Retina (tissue), 1 donor: ENCODE measurements around the gene FBXL19.
"Not testable (repeated sequence)": the region's sequence is repeated elsewhere in the genome, so short reads cannot be mapped to it uniquely, and the experiment has no call there.

ENCODE experiments used
- DNase-seq: peaks from one replicate; pipeline ENCODE4 v3.0.0-alpha.2; 2016

FBXL19 gene

GRCh38 chr16:30923554-30924075 is at the start of gene FBXL19:
TSS of gene FBXL19 (plus strand) at chr16:30923572. CDS start at chr16:30925755, 2,183 bp downstream.
- DNase-seq: no peak

DNA sequence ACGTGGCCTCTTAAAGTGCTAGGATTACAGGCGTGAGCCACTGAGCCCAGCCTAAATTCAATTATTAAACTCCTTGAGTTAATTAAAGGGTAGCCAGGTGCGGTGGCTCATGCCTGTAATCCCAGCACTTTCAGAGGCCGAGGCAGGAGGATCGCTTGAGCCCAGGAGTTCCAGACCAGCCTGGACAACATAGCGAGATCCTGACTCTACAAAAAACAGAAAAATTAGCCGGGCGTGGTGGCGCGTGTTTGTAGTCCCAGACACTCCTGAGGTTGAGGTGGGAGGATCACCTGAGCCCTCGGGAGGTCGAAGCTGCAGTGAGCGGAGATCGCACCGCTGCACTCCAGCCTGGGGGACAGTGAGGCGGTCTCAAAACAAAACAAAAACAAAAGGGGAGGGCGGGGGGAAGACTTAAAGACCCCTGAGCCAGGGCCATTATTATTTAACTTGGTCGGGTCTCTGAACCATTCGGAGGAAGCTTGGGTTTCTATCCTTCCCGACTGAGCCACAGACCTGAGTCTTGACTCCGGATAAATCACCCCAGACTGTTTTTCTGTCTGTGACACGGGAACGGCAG is 49.0 kb upstream of the FBXL19 start:
- no peak for DNase-seq

DNA sequence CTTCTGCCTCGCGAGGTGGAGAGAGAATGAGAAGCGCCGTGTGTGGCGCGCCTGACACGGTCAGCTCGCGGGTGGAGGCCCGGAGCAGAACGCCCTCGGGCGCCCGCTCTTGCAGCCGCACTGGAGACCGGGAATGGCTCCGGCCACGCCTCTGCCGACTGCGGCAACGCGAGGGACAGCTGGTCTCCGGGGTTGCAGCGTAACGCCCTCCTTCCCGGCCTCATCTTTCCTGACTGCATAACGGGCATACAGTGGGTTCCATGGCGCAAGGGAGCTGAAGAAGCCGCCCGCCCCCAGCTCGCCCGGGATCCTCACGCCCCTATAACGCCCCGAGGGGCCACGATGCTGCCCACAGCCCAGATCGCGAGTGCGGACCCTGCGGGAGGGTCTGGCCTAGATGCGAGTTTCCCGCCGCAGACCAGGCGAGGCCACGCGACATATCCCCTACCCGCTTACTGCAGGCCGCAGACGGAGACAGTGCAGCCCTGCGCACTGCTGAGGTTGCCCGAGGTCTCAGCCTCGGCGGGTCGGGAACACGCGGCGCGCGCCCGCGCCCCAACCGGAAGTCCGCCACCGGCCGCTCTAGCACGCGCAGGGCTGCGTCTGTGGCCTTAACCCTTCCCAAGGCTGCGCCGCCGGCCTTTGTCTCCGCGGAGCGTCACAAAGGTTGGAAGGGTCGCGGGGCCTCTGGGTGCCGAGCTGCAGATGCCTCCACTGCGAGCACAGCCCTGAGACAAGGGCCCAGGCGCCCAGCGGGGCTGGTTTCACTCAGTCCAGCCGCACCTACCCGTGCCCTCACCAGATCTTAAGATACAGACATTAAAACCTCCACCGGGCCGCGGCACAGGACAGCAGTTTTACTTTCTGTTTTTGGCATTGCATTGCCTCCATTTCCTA is 48.3 kb upstream of the FBXL19 start:
- peak; percentile 98 for DNase-seq

- DNase-seq: peak; percentile 80
Measured at GRCh38 chr16:30875871-30876801, 47.2 kb upstream of the FBXL19 start.

GRCh38 chr16:30876867-30877266 is 46.5 kb upstream of the FBXL19 start:
- peak; percentile 34 for DNase-seq

DNA sequence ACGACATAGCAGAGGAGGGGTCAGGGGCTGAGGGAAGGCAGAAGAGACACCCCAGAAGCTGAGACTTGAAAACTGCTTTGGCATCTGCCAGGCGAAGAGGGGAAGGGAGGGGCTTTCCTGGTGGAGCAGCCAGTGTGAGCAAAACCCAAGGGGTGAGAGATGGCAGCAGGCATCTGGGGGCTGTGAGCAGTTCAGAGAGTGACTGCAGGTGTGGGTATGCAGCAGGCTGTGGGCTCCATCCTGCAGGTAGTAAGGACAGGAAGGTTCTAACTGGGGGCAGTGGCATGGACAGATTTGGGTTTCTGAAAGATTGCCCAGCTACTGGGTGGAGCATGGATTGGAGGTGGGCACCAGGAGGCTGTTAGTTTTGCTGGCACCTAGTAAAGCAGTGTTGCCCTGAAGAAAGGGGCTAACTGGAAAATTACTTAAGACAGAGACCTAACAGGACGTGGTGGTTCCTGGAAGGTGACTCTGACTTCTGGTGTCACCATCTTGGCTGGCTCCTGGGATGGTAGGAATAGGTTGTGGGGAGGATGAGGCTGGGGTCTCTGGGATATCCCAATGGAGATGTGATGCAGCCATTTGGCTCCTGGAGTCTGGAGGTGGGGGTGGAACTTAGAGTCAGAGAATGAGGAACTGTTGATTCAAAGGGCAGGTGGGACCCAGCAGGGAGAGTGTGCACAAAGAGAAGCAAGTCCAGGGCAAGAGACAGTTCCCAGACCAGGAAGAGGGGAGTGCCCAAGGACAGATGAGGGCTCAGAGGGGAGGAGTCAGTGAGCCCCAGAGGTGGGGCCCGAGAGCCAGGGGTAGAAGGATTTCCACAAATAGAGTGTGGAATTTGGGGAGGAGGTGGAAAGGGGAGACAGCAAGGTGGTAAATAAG is 40.7 kb upstream of the FBXL19 start:
- no peak for DNase-seq

- DNase-seq: no peak
Measured at GRCh38 chr16:30884760-30885159, 38.6 kb upstream of the FBXL19 start.

GRCh38 chr16:30885196-30885595 is 38.2 kb upstream of the FBXL19 start:
- DNase-seq: no peak

- DNase-seq: no peak
Measured at GRCh38 chr16:30886145-30886544, 37.2 kb upstream of the FBXL19 start.

GRCh38 chr16:30887927-30888326 is 35.4 kb upstream of the FBXL19 start:
- DNase-seq: no peak

DNA sequence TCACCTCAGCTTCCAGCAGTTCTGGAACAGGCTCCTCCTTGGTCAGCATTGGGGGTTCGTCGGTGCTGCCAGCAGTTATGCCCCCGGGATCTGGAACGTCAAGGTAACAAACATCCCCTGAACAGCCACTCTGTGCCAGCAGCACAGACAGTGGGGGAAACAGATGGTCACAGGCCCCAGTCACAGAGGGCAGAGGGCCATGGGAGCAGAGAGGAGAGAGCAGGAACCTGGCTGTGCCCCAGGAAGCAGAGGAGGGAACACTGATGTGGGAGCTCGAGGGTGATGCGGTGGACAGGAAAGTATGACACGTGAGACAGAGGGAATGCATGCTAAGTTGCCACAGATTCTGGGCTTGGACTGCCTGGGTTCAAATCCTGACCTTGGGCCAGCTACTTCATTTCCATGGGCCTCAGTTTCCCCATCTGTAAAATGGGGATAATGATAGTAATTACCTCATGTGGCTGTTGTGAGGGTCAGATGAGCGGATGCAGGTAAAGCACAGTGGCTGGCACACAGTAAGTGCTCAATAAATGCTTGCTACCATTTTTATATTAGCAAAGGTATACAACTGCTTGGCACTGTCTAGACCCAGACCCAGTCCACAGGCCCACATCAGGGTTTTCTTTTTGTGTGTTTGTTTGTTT is 34.4 kb upstream of the FBXL19 start:
- DNase-seq: no peak

DNA sequence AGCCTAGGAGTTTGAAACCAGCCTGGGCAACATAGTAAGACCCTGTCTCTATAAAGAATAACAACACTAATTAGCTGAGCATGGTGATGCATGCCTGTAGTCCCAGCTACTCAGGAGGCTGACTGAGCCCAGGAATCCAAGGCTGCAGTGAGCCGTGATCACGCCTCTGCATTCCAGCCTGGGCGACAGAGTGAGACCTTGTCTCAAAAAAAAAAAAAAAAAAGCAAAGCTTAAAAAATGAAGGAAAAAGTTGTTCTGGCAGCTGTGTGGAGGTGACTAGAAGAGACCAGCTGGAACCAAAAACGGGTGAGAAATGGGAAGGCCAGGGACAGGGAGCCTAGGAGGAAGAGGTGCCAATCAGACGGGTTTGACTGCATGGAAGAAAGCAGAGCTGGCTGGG is 33.7 kb upstream of the FBXL19 start:
- DNase-seq: no peak

DNA sequence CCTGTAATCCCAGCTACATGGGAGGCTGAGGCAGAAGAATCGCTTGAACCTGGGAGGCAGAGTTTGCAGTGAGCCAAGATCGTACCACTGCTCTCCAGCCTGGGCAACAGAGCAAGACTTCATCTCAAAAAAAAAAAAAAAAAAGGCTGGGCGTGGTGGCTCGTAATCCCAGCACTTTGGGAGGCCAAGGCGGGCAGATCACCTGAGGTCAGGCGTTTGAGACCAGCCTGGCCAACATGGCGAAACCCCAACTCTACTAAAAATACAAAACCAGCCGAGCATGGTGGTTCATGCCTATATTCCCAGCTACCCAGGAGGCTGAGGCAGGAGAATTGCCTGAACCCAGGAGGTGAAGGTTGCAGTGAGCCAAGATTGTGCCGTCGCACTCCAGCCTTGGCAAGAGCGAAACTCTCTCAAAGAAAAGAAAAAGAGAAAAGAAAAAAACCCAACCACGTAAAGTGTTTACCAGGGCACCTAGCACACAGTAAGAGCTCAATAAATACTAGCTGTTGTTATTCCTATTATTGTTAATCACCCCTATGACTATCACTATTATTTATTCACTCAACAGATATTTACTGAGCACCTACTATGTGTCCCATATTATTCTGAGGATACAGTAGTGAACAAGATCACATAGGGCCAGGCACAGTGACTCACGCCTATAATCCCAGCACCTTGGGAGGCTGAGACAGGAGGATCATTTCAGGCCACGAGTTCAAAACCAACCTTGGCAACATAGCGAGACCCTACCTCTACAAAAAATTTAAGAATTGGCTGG is 32.1 kb upstream of the FBXL19 start:
- DNase-seq: not testable (repeated sequence)

- no peak for DNase-seq
Measured at GRCh38 chr16:30892670-30893416, 30.5 kb upstream of the FBXL19 start.

GRCh38 chr16:30893417-30893743 is 30.0 kb upstream of the FBXL19 start:
- DNase-seq: no peak

DNA sequence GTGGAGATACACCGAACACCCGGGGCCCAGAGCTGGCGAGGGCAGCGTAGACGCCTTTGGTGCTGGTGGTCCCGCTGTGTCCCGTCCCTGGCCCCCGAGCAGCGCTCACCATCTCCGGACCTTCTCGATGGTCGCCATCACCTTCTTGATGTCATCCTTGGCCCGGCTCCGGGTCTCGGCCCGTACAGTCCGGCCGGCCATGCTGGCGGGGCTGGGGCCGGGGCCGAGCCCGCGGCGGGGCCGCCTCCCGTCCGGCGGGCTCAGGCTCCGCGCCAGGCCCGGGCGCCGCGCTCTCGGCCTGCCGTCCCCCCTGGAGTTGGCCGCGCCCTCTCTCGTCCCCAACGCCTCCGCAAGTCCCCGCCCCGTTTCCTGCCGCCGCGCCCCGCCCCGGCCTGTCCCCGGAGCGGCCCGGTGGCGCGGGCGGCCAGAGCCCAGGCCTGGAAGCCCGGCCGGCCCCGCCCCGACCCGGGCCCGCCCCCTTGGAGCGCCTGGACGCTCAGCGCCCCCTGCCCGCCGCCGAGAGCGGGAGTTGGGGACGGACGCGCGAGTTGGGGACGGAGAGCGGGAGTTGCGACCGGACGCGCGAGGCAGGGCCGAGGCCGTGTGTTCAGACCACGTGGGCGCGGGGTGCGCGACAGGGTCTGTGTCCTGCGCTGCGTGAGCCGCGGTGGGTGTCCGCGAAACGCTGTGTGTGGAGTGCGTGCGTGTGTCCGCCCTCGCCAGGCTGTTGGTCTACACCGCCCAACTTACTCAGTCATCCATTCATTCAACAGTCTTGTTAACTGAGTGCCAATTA is 29.4 kb upstream of the FBXL19 start, which contains the start of gene BCL7C:
Gene BCL7C, minus strand, starts transcription at position 334 of the 796 bp plus-strand sequence. Its CDS starts 133 bp downstream, at position 201.
- DNase-seq: peak; percentile 83

- no peak for DNase-seq
Measured at GRCh38 chr16:30894540-30895368, 28.6 kb upstream of the FBXL19 start.
